Upper lobe of left lung (tissue), 4 donors: ENCODE results near the gene MICAL2.

Experiments used
- EP300 ChIP-seq, 4 donors: sonication (generic); formaldehyde crosslinking; IDR thresholded peaks; one replicate each; pipeline ENCODE4 v1.5.1; 2017; ENCODE audit warnings: antibody characterized with exemption in 4 of 4, control low read depth in 2 of 4
- POLR2A ChIP-seq, 4 donors: fragments of 450-650 bp; IDR thresholded peaks; one replicate each; pipeline ENCODE4 v1.5.1; 2016 to 2017; ENCODE audit warnings: antibody characterized with exemption in 4 of 4, mild to moderate bottlenecking in 2 of 4

- peak in 1 of 4 donors; percentile 8 for TF ChIP-seq POLR2A (IDR thresholded peaks at IDR 0.05)
- TF ChIP-seq EP300 (IDR thresholded peaks at IDR 0.05) = peak in 2 of 4 donors; percentile 35 to 47
Measured at GRCh38 chr11:12066799-12067508, 43.4 kb upstream of the MICAL2 start.
